GM21723 (cell line): Measurements from ENCODE around the gene NIPSNAP2.
"Not testable (repeated sequence)": the region's sequence is repeated elsewhere in the genome, so short reads cannot be mapped to it uniquely, and the experiment has no call there.

Source experiments
- ATAC-seq: cut with Tn5 transposase; IDR thresholded peaks from one replicate; pipeline ENCODE4 v1.9.1; 2021; ENCODE audit warnings: mild to moderate bottlenecking, moderate library complexity; ENCODE audit not compliant: unreplicated experiment

Gene NIPSNAP2

GRCh38 chr7:55975988-55976633 lies 11.7 kb downstream of the NIPSNAP2 start:
- ATAC-seq = no peak

GRCh38 chr7:55977831-55978230 lies 13.4 kb downstream of the NIPSNAP2 start:
- no peak for ATAC-seq

GRCh38 chr7:55980266-55980665 lies 15.9 kb downstream of the NIPSNAP2 start:
- ATAC-seq = no peak

GRCh38 chr7:55983537-55983936 lies 19.2 kb downstream of the NIPSNAP2 start:
- no peak for ATAC-seq

GRCh38 chr7:55992346-55992745 lies 28.0 kb downstream of the NIPSNAP2 start:
- no peak for ATAC-seq

- no peak for ATAC-seq
Measured at GRCh38 chr7:55996856-55997500, 32.6 kb downstream of the NIPSNAP2 start.

- ATAC-seq = no peak
Measured at GRCh38 chr7:56003749-56004148, 39.4 kb downstream of the NIPSNAP2 start.

- ATAC-seq = no peak
Measured at GRCh38 chr7:56007167-56007652, 42.8 kb downstream of the NIPSNAP2 start.

- no peak for ATAC-seq
Measured at GRCh38 chr7:56007891-56008290, 43.5 kb downstream of the NIPSNAP2 start.

GRCh38 chr7:56009695-56010094 lies 45.3 kb downstream of the NIPSNAP2 start:
- ATAC-seq = no peak

GRCh38 chr7:56017015-56017414 lies 52.6 kb downstream of the NIPSNAP2 start:
- ATAC-seq = not testable (repeated sequence)

GRCh38 chr7:56019501-56019900 lies 55.1 kb downstream of the NIPSNAP2 start:
- no peak for ATAC-seq

GRCh38 chr7:56023500-56023899 lies 59.1 kb downstream of the NIPSNAP2 start:
- ATAC-seq = no peak

- no peak for ATAC-seq
Measured at GRCh38 chr7:56026538-56026937, 62.2 kb downstream of the NIPSNAP2 start.

- no peak for ATAC-seq
Measured at GRCh38 chr7:56028942-56029630, 64.7 kb downstream of the NIPSNAP2 start.

- no peak for ATAC-seq
Measured at GRCh38 chr7:56030340-56030739, 66.0 kb downstream of the NIPSNAP2 start.

GRCh38 chr7:56031556-56031955 lies 67.2 kb downstream of the NIPSNAP2 start:
- ATAC-seq = not testable (repeated sequence)

GRCh38 chr7:56032578-56032977 lies 68.2 kb downstream of the NIPSNAP2 start:
- not testable (repeated sequence) for ATAC-seq

GRCh38 chr7:56033671-56034432 lies 69.5 kb downstream of the NIPSNAP2 start:
- peak; percentile 98 for ATAC-seq

- ATAC-seq = no peak
Measured at GRCh38 chr7:56040730-56041129, 76.3 kb downstream of the NIPSNAP2 start.

- ATAC-seq = not testable (repeated sequence)
Measured at GRCh38 chr7:56045758-56046157, 81.4 kb downstream of the NIPSNAP2 start.
